ENCODE data around the gene PIK3C2B.
"Not testable (repeated sequence)": the region's sequence is repeated elsewhere in the genome, so short reads cannot be mapped to it uniquely, and the experiment has no call there.

The PIK3C2B gene, protein sequence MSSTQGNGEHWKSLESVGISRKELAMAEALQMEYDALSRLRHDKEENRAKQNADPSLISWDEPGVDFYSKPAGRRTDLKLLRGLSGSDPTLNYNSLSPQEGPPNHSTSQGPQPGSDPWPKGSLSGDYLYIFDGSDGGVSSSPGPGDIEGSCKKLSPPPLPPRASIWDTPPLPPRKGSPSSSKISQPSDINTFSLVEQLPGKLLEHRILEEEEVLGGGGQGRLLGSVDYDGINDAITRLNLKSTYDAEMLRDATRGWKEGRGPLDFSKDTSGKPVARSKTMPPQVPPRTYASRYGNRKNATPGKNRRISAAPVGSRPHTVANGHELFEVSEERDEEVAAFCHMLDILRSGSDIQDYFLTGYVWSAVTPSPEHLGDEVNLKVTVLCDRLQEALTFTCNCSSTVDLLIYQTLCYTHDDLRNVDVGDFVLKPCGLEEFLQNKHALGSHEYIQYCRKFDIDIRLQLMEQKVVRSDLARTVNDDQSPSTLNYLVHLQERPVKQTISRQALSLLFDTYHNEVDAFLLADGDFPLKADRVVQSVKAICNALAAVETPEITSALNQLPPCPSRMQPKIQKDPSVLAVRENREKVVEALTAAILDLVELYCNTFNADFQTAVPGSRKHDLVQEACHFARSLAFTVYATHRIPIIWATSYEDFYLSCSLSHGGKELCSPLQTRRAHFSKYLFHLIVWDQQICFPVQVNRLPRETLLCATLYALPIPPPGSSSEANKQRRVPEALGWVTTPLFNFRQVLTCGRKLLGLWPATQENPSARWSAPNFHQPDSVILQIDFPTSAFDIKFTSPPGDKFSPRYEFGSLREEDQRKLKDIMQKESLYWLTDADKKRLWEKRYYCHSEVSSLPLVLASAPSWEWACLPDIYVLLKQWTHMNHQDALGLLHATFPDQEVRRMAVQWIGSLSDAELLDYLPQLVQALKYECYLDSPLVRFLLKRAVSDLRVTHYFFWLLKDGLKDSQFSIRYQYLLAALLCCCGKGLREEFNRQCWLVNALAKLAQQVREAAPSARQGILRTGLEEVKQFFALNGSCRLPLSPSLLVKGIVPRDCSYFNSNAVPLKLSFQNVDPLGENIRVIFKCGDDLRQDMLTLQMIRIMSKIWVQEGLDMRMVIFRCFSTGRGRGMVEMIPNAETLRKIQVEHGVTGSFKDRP (N-terminal part only)

DNA sequence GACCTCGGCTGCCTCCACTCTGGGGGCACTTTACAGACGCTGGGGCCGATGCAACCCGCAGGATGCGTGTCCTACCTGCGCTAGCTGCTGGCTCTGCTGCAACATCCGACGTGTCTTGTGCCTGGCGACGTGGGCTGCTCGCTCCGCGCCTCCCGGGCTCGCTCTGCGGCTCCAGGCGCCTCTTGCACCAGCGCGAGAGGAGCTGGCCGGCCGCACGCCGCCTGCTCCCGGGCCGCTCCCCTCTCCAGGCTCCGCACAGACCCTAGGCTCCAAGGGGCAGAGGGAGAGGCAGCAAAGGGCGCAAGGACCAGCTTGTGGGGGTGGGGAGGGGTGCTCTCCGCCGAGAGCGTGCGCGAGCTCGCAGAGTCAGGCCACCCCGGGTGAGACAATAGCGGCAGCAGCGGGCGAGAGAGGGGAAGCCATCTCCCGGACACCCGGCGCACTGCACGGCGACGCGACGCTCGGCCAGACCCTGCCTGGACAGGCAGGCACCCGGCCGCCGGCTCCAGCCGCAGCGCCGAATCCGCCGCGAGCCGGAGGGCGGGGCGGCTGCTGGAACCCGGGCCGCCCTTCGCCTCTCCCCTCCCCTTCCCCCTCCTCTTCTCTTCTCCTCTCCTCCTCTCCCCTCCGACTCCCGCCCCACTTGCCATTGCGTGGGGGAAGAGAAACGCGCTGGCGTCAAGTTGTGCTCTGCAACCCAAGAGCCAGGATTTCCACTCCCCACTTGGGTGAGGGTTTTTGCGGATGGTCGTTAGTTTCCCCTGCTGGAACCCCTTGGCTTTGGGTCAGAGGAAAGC lies at the start of gene PIK3C2B:
TSS of gene PIK3C2B (minus strand) at position 525 of the 797 bp plus-strand sequence. CDS start 25,003 bp downstream, outside the sequence.
- DNase-seq (ENCODE audit: low spot score): peak; percentile 94

DNA sequence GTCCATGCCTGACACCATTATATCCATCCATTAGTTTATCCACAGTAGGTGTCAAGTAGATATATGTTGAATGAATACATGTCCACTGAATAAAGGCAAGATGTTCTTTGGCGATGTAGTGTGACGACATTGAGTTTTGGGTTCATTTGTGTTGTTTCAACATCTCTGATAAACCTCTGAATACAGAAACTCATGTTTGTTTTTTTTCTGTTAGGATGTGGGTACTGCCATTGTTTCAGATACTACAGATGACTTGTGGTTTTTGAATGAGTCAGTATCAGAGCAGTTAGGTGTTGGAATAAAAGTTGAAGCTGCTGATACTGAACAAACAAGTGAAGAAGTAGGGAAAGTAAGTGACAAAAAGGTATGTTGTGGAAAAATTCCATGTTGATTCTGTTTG lies 49.7 kb upstream of the PIK3C2B start:
- no peak for DNase-seq (ENCODE audit: low spot score)

DNA sequence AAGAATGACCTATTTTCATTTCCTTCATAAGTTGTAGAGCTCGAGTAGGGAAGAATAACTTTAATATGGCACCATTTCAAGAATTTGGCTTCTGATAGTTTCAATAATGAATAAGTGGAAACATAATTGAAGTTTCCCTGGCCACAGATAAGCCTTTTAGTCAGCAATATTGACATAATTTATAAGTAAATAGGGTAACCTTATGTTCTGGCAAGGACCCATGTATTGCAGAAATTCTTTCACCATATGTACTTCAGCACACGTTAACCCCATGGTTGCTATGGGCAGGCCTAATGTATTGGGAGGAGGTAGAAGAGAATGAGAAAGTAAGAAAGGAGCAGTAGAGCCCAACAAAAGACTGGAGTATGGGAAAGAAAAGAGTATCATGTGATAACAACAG lies 47.0 kb upstream of the PIK3C2B start:
- no peak for DNase-seq (ENCODE audit: low spot score)

DNA sequence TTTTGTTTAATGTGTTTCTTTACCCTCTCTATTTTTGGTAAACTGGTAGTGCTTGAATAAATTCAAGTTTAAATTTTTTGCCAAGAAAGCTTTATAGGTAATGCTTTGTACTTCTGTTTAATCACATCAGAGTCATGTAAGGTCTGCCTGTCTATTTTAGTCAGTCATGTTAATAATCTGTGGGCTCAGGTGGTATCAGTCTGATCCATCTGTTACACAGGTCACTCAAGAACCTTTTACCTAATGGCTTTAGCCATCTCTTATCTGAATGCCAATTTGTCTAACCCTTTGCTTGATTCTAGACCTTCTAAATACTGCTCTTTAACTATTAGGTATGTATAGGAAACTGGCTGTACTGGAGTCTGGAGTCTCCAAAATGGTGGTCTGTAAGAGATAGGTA lies 38.2 kb upstream of the PIK3C2B start:
- no peak for DNase-seq (ENCODE audit: low spot score)

DNA sequence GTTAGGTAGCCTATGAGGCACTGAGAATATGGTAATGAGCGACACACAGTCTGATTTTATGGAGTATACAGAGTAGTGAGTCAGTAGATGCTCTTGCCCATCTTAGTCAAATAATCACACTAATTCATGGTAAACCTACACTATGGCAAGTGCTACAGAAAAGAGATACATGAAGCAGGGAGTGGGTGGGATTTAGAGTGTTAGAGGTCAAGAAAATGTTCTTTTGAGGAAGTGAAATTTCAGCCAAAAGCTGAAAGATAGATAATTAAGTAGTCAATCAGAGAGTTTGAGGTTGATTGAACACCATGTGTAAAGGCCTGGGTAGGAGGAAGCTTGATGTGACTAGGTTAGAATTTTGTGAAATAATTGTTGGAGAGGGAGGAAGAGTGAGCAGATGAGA lies 36.3 kb upstream of the PIK3C2B start:
- no peak for DNase-seq (ENCODE audit: low spot score)

DNA sequence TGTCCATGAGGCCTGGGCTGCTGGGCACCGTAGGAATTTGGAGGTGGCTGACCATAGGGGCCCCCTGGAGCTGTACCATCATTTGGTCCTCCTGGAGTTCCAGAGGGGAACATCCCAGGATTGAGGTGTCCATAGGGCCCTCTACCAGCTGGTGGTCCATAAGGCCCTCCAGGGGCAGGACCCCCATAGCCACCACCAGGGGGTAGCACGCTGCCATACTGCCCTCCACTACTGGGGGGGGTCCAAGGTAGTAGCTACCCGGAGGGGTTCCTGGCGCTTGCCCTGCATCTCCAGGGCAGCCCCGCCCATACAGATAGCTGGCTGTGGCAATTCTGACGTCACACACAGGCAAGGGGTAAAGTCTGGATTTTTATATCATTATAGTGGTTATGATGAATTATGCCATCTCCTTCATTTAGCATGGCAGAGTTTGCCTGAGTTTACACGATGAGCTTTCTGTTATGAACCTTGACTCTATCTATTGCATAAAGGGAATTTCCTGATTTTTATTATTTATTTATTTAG lies 34.8 kb upstream of the PIK3C2B start:
- no peak for DNase-seq (ENCODE audit: low spot score)

DNA sequence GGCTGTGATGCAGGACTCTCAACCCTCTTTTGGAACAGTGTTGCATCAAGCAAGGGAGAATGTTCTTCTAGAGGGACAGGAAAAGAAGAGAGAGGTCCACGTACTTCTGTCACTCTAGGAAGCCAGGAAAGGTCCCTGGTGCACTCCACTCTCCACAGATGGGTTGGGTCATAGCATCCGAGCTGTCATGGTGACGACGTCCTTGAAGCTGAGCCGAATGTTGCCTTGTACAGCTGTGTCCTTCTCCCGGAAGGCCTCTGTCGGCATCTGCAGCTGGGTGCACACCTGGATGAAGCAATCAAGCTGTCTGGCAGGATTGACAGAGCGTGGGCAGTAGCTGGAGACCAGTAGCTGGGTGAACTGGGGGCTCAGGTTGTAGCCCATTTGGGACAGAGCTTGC lies 34.1 kb upstream of the PIK3C2B start:
- no peak for DNase-seq (ENCODE audit: low spot score)

DNA sequence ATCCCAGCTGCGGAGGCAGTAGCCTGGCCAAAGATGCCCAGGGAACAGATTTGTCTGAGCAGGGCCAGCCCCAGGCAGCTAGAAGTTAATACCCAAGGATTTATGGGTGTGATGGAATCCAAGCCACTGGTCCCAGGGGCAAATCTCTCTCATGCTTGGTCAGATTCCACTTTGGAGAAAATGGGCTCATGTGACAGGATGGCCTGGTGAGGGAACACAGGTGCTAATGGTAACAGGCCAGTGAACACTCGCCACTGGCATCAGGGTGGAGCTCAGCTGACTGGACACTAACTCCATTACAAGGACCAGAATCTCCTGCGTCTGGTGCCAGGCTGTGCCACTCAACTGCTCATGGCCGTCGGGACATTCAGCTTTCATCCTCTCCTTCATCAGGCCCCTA lies 33.6 kb upstream of the PIK3C2B start:
- no peak for DNase-seq (ENCODE audit: low spot score)

DNA sequence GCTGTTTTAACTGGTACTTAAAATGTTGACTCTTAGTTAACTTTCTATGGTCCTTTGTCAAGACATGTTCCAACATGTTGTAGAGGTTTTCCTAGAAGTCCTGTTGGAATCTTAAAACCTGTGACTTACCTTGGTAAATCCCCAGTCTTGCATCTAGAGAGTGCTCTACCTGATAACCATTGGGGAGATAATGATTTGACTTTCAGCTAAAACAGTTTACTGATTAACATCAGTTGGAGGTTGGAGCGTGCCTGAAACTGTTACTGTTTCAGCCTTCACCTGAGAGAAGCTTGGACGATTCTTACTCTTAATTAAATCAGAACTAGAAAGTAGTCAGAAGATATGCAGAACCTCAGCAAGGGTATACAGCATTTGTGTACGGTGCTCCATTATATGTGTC lies 30.4 kb upstream of the PIK3C2B start:
- no peak for DNase-seq (ENCODE audit: low spot score)

DNA sequence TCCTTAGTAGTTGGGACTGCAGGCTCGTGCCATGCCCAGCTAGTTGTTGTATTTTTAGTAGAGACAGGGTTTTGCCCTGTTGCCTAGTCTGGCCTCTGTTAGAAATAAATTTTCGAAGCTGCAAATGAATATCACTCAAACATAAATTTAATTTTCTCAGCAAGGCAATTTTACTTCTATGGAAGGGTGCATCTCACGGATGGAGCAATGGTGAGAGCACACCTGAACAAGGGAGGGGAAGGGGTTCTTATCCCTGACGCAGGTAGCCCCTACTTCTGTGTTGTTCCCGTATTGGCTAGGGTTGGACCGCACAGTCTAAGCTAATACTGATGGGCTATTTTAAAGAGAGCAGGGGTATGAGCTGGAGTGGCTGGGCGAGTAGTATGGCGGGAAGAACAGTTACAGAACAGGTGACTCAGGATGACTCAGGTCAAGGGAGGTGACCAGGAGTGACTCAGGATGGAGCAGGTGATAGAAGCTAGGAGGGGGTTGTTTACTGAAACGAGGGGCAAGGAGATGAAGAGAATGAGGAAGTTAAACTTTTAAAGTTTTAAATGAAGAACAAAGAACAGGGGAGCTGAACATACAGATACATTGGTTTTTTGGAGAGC lies 29.1 kb upstream of the PIK3C2B start:
- no peak for DNase-seq (ENCODE audit: low spot score)

DNA sequence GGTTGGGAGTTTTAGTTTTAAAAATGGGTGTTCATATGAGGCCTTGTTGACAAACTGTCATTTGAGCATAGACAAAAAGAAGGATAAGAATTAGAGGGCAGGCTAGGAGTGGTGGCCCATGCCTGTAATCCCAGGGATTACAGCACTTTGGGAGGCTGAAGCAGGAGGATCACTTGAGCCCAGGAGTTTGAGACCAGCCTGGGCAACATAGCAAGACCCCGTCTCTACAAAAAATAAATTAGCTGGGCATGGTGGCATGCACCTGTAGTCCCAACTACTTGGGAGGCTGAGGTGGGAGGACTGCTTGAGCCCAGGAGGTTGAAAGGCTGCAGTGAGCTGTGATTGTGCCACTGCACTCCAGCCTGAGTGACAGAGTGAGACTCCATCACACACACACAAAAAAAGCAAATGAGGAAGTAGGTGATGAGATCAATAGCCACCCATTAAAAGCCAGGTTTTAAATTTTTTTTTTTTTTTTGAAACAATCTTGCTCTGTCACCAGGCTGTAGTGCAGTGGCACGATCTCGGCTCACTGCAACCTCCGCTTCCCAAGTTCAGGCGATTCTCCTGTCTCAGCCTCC lies 27.4 kb upstream of the PIK3C2B start:
- DNase-seq (ENCODE audit: low spot score): not testable (repeated sequence)

DNA sequence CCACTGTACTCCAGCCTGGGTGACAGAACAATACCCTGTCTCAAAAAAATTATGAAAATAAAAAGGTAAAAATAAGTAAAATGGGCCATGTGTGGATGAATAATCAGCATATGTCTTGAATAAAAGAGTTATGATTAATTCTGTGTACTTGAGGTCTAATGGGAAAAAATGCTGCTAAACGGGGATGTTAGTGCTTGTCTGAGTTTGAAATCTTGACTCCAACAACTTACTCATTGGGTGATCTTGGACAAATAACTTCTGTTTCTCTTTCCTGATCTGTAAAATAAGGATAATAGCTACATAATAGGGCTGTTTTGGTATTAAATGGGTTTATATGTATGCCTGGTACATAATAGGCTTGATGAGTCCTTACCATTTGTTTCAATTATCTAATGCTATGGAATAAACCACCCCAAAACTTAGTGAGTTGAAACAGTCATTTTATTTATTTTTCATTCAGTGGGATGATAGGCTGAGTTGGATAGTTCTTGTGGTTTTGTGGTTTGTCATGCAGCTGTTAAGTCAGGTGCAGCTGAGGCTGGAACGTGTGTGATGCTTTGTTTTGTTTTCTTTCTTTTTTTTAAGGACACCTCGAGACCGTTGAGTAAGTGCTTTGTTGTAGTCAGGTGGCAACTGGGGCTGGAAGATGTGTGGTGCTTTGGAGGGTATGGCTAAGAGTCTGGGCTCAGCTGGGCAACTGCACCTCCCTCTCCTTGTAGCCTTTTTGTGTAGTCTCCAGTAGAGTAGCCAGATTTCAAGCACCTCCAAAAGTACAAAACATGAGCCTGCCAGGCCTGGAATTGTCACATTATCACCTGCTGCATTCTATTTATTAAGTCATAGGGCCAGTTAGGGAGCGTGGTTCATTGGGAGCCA lies 26.5 kb upstream of the PIK3C2B start:
- DNase-seq (ENCODE audit: low spot score): peak; percentile 7

DNA sequence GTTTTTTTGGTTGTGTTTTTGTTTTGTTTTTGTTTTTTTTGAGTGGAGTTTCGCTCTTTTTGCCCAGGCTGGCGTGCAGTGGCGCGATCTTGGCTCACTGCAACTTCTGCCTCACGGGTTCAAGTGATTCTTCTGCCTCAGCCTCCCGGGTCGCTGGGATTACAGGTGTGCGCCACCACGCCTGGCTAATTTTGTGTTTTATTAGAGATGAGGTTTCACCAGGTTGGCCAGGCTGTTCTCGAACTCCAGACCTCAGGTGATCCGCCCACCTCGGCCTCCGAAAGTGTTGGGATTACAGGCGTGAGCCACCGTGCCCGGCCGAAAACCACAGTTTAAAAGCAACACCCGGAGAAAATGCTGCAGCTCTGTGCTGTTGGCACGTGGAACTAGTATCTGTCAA lies 22.8 kb upstream of the PIK3C2B start:
- not testable (repeated sequence) for DNase-seq (ENCODE audit: low spot score)

DNA sequence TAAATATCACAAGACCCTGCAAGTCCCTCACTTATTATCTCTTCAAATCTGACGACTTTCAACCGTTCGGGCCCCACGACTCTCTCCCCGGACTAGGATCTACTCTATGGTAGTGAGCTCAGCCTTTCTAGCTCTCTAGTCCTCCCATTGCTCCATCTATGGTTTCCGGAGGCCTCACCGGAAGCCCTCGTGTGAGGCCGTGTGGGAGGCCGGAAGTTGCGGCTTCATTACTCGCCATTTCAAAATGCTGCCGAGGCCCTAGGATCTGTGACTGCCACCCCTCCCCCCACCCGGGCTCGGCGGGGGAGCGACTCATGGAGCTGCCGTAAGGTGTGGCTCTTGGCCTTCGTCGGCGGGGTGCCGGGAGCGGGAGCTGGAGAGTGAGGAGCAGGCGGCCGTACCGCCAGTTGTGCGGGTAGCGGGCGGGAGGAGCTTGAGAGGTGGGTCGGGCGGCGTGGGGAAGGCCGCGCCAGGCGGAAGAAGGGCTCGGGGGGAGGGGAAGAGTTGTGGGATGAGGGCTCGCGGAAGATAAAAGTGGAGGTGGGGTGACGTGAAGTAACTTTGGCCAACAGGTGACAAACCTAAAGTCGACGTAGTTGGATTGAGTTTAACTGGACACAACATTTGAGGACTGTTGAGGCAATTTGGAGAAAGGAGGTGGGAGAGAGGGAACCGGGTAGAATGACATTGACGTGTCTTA lies 21.7 kb upstream of the PIK3C2B start, which contains the start of gene MDM4:
TSS of gene MDM4 (plus strand) at position 227 of the 700 bp plus-strand sequence. CDS start 9,113 bp downstream, outside the sequence.
- DNase-seq (ENCODE audit: low spot score): peak; percentile 93

DNA sequence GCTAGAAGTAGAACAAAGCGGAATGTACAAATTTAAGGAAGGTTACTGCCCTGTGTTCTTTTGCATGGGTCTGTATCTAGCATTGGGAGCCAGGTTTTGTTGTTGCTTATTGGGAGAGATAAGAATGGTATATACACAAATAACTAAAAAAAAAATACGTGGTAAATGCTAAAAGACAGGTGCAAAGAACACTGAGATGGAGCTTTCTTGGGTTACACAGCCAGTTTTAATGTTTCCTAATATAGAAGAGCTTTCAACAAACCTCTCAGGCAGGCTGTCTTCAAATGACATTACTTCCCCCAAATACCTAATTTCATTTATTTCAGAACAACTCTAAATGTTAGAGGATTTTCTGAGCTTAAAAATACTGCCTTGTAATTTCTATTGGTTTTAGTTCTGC lies 20.2 kb upstream of the PIK3C2B start:
- DNase-seq (ENCODE audit: low spot score): no peak

DNA sequence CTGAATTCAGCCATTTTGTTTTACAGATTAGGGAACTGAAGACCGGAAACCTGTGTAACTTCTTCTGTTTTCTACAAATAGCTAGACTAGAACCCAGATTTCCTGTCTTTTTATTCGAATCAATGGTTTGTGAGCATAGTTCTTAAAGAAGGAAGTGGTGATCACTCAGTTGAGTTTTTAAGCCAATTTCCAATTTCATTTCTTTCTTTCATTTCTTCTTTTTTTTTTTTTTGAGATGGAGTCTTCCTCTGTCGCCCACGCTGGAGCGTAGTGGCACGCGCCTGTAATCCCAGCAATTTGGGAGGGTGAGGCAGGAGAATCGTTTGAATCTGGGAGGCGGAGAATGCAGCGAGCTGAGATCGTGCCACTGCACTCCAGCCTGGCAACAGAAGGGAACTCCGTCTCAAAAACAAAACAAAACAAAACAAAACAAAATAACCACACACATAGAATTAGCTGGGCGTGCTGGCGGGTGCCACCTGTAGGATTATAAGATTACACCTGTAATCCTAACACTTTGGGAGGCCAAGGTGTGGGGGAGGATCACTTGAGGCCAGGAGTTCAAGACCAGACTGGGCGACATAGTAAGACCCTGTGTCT lies 18.6 kb upstream of the PIK3C2B start:
- DNase-seq (ENCODE audit: low spot score): no peak

DNA sequence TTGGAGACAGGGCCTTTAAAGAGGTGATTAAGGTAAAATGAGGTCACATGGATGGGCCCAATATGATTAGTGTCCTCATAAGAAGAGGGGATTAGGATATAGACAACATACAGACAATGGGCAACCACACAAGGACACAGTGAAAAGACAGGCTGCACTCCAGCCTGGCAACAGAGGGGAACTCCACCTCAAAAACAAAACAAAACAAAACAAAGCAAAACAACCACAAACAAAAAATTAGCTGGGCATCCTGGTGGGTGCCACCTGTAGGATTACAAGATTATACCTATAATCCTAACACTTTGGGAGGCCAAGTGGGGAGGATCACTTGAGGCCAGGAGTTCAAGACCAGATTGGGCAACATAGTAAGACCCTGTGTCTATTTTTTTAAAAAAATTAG lies 16.8 kb upstream of the PIK3C2B start:
- no peak for DNase-seq (ENCODE audit: low spot score)

DNA sequence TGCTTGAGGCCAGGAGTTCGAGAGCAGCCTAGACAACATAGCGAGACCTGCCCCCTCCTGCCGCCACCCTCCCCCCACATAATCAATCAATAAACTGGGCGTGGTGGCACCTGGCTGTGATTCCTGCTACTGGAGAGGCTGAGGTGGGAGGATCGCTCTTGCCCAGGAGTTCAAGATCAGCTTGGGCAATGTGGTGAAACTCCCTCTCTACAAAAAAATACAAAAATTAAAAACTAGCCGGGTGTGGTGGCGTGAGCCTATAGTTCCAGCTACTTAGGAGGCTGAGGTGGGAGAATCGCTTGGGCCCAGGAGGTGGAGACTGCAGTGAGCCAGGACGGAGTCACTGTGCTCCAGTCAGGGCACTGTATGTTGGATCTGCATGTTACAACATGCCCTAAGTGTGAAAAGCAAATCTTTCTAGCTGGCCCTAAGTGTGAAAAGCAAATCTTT lies 14.6 kb upstream of the PIK3C2B start:
- no peak for DNase-seq (ENCODE audit: low spot score)
